NOMO-1 treated with dmso at 0.1 percent for 144 hours (cell line): ENCODE measurements around the gene ZNF562.

ENCODE experiments used
- DNase-seq: peaks from one replicate; lab custom pipeline; 2025; ENCODE audit not compliant: unreplicated experiment; lab: John Stamatoyannopoulos, UW

Gene ZNF562

DNA sequence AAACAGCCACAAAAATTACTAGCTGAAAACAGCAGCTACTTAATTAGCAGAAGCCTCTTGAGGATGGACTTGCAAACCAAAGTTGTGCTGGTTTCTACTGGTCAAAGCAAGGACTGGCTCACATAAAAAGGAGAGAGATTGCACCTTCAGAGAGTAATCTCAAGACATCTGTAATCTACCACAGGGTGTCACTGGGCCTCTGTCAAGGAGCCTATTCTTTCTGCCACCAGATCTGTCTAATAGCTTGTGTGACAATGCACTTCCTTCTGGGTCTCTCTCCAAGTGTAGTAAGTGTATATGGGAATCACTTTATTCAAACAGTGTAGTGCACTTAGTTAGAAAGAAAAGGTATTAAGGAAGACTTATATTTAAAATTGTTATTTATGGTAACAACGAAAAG, 29.4 kb downstream of the ZNF562 start:
- DNase-seq, result no peak

- DNase-seq, result no peak
Observed at GRCh38 chr19:9644472-9644871, 30.4 kb downstream of the ZNF562 start.

DNA sequence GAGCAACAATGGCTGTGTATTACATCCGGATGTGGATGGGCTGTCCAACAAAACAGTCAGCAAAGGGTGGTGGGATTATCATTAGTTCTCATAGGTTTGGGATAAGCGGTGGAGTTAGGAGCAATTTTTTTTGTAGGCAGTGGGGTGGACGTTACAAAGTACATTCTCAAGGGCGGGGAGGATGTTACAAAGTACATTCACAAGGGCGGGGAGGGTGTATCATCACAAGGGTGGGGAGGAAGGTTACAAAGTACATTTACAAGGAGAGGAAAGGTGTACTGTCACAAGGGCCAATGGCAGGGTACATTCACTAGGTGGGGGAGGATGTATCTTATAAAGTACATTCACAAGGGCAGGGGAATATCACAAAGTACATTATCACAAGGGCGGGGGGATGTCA, 33.1 kb downstream of the ZNF562 start:
- DNase-seq, result no peak

DNA sequence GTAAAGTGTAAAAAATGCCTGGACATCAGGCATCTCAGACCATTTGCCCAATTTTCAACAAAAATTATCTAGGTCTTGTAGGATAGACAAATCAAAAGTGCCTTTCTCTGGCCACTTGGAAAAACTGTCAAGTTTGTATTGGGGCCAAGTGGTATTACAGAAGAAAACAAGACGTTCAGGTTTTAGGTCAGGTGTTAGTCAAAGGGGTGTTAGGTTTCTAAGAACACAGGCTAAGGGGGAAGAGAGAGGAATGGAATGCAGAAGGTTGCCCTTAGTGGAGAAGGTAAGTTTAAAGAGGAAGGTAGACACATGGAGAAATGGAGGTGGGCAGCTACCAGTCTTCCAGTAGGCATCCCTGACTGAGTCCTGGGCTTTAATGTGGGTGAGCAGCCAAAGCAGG, 33.9 kb downstream of the ZNF562 start:
- DNase-seq, result no peak

DNA sequence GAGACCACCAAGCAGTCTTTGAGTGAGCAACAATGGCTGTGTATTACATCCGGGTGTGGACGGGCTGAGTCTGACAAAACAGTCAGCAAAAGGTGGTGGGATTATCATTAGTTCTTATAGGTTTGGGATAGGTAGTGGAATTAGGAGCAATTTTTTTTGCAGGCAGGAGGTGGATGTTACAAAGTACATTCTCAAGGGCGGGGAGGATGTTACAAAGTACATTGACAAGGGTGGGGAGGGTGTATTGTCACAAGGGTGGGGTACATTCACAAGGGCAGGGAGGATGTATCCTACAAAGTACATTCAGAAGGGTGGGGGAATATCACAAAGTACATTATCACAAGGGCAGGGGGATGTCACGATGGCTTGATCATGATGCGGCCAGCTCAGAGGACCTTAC, 38.9 kb downstream of the ZNF562 start:
- DNase-seq, result no peak

- DNase-seq, result no peak
Observed at GRCh38 chr19:9627856-9628255, 47.0 kb downstream of the ZNF562 start.

DNA sequence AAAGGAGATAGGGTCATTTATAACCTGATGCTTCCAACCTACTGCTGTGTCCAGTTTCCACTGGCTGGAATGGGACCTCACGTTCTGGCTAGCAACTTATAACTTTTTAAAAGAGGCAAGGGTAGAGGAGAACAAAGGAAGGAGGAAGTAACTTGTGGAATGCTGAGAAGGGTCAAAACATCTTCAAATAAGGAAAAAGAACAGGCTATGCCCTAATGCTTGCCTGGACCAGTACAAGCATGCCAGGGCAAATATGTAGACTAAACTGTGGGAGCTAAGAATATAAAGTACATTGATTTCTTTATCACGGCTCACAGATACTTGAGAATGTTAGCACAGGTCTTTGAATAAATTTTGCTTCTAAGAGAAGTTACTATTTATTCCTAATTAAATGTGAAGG, 52.4 kb downstream of the ZNF562 start:
- no peak for DNase-seq

GRCh38 chr19:9621156-9622037, 53.5 kb downstream of the ZNF562 start, which contains the start of gene ZNF561:
ZNF561 (minus strand) TSS chr19:9621232; CDS start chr19:9619456, 1,776 bp downstream.
- DNase-seq, result peak; percentile 72

DNA sequence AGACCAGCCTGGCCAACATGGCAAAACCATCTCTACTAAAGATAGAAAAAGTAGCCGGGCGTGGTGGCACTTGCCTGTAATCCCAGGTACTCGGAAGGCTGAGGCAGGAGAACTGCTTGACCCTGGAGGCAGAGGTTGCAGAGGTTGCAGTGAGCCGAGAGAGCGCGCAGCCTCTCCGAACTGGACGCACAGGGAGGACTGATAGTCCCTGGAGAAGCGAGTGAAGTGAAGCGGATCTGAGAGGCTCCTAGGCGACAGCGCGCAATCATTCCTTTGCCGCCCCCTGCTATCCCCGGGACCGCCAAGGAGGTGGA, 54.1 kb downstream of the ZNF562 start:
- no peak for DNase-seq

- DNase-seq, result no peak
Observed at GRCh38 chr19:9615844-9616243, 59.1 kb downstream of the ZNF562 start.

DNA sequence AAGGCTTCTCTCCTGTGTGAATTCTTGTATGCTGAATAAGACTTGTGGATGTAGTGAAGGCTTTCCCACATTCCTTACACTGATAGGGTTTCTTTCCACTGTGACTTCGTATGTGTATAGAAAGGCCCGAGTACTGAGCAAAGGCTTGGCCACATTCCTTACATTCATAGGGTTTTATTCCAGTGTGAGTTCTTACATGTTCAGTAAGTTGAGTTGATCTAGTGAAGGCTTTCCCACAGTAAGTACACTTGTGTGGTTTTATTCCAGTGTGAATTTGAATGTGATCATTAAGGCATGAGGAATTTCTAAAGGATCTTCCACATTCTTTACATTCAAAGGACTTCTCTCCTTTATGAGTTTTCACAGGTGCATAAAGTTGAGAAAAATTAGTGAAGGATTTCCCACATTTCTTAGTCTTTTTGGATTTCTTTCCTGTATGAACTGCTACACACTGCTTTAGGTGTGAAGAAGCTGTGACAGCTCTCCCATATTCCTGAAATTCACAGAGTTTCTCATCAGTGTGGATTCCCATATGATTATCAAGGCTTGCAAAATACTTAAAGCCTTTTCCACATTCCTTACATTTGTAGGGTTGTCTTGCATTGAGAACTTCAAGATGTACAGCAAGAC, 64.3 kb downstream of the ZNF562 start:
- DNase-seq, result no peak

- no peak for DNase-seq
Observed at GRCh38 chr19:9608912-9609311, 66.0 kb downstream of the ZNF562 start.

DNA sequence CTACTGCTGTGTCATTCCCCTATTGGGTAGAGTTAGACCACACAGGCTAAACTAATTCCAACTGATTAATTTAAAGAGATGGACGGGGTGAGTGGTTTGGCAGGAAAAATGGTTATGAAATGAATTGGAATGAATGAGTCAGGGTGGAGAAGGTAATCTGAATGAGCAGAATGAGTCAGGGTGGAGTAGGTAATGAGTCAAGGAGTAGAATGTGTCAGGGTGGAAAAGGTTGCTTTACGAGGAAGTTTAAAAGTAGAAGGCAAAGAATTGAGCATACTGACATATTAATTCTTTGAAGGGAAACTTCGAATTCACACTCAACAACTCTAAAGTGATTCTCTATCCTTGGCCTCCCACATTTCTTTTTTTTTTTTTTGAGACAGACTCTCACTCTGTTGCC, 77.9 kb downstream of the ZNF562 start:
- no peak for DNase-seq
